Activated T-cell treated with anti-CD3 and anti-CD28 coated beads, Interleukin-2, amount 50 U/mL, for 4 hours (primary cell): ENCODE results near the gene CUX1. TPM values are rescaled to one million over a fixed set of nuclear protein-coding genes. Genes with fewer than 3 reads are reported as not detected.
"Not testable (repeated sequence)": the region's sequence is repeated elsewhere in the genome, so short reads cannot be mapped to it uniquely, and the experiment has no call there.

Experiments
- ATAC-seq, 2 donors: fragments of 200-7000 bp; cut with Tn5 transposase; one replicate each; pipeline ENCODE4 v1.10.0; 2021
- DNase-seq: peaks from one replicate; pipeline ENCODE4 v3.0.0-alpha.2; 2020
- H3K27me3 Mint-ChIP-seq: one replicate; pipeline ENCODE4 v1.8.0; 2021; ENCODE audit warnings: low read depth, mixed read lengths
- H3K36me3 Mint-ChIP-seq: one replicate; pipeline ENCODE4 v1.8.0; 2022; ENCODE audit warnings: mixed read lengths; ENCODE audit not compliant: insufficient read depth
- H3K4me1 Mint-ChIP-seq: one replicate; pipeline ENCODE4 v1.8.0; 2021; ENCODE audit warnings: low read depth, mixed read lengths
- H3K4me3 Mint-ChIP-seq: one replicate; pipeline ENCODE4 v1.8.0; 2021; ENCODE audit warnings: mild to moderate bottlenecking, moderate library complexity, mixed read lengths
- H3K9me3 Mint-ChIP-seq: one replicate; pipeline ENCODE4 v1.8.0; 2021; ENCODE audit warnings: mixed read lengths
- total RNA-seq, 3 donors: library from RNA; stranded (reverse); gene quantifications; one replicate each; pipeline ENCODE4 v1.2.1, GENCODE V29; 2021

Gene CUX1
- total RNA-seq, 3 donors from 2014 or later: 18.6 to 21.6 (median 20.7) TPM

GRCh38 chr7:101845974-101846373 is 28.5 kb downstream of the CUX1 start:
- peaks cover 9% of the 10 kb centered on the region for H3K36me3 Mint-ChIP-seq
- no peak for DNase-seq
- H3K4me1 Mint-ChIP-seq: peaks cover 10% of the 10 kb centered on the region
- peaks cover 14% of the 10 kb centered on the region for H3K9me3 Mint-ChIP-seq
- no peak overlapping the region for H3K4me3 Mint-ChIP-seq
- ATAC-seq: no peak
- H3K27me3 Mint-ChIP-seq: no peaks in the 10 kb centered on the region

- Mint-ChIP-seq H3K36me3 (peaks cover 11% of the 10 kb centered on the region), H3K4me3 (no peak overlapping the region), H3K27me3 (no peaks in the 10 kb centered on the region), H3K9me3 (peaks cover 14% of the 10 kb centered on the region), H3K4me1 (peaks cover 13% of the 10 kb centered on the region)
- ATAC-seq: no peak
- DNase-seq: no peak
Measured at GRCh38 chr7:101846800-101847538, 29.5 kb downstream of the CUX1 start.

GRCh38 chr7:101848208-101848951 is 31.0 kb downstream of the CUX1 start:
- Mint-ChIP-seq H3K36me3 (peaks cover 11% of the 10 kb centered on the region), H3K4me1 (peaks cover 16% of the 10 kb centered on the region), H3K9me3 (peaks cover 14% of the 10 kb centered on the region), H3K4me3 (no peak overlapping the region), H3K27me3 (no peaks in the 10 kb centered on the region)
- ATAC-seq (no peak), DNase-seq (no peak)

GRCh38 chr7:101849314-101849713 is 31.9 kb downstream of the CUX1 start:
- DNase-seq, H3K4me3 Mint-ChIP-seq, ATAC-seq, H3K27me3 Mint-ChIP-seq: not testable (repeated sequence)
- Mint-ChIP-seq H3K4me1 (peaks cover 20% of the 10 kb centered on the region), H3K36me3 (peaks cover 11% of the 10 kb centered on the region), H3K9me3 (peaks cover 14% of the 10 kb centered on the region)

GRCh38 chr7:101852364-101852763 is 34.9 kb downstream of the CUX1 start:
- Mint-ChIP-seq H3K36me3 (peaks cover 11% of the 10 kb centered on the region), H3K4me1 (peaks cover 45% of the 10 kb centered on the region), H3K9me3 (peaks cover 14% of the 10 kb centered on the region)
- not testable (repeated sequence) for DNase-seq, ATAC-seq, H3K4me3 Mint-ChIP-seq, H3K27me3 Mint-ChIP-seq

GRCh38 chr7:101853684-101854083 is 36.3 kb downstream of the CUX1 start:
- H3K4me1 Mint-ChIP-seq: peaks cover 49% of the 10 kb centered on the region

GRCh38 chr7:101854084-101854865 is 36.8 kb downstream of the CUX1 start:
- H3K4me1 Mint-ChIP-seq: peaks cover 48% of the 10 kb centered on the region
- H3K36me3 Mint-ChIP-seq: peaks cover 2% of the 10 kb centered on the region
- no peaks in the 10 kb centered on the region for H3K27me3 Mint-ChIP-seq
- peaks cover 2% of the 10 kb centered on the region for H3K9me3 Mint-ChIP-seq
- DNase-seq (no peak), ATAC-seq (no peak)
- H3K4me3 Mint-ChIP-seq: no peak overlapping the region

More at GRCh38 chr7:101853684-101854083, 36.3 kb downstream of the CUX1 start:
- DNase-seq (no peak), ATAC-seq (no peak)
- Mint-ChIP-seq H3K4me3 (no peak overlapping the region), H3K36me3 (peaks cover 5% of the 10 kb centered on the region), H3K9me3 (peaks cover 8% of the 10 kb centered on the region), H3K27me3 (no peaks in the 10 kb centered on the region)

- DNase-seq (peak; percentile 54), ATAC-seq (peak; percentile 95 to 97)
- peak overlapping the region; percentile 91 for H3K4me3 Mint-ChIP-seq
- H3K9me3 Mint-ChIP-seq: no peaks in the 10 kb centered on the region
- H3K4me1 Mint-ChIP-seq: peaks cover 45% of the 10 kb centered on the region
- no peaks in the 10 kb centered on the region for H3K27me3 Mint-ChIP-seq
- H3K36me3 Mint-ChIP-seq: peaks cover 2% of the 10 kb centered on the region
Measured at GRCh38 chr7:101856473-101857357, 39.3 kb downstream of the CUX1 start.

- Mint-ChIP-seq H3K36me3 (peaks cover 2% of the 10 kb centered on the region), H3K9me3 (no peaks in the 10 kb centered on the region), H3K27me3 (no peaks in the 10 kb centered on the region), H3K4me3 (peak overlapping the region; percentile 91), H3K4me1 (peaks cover 45% of the 10 kb centered on the region)
- peak in 1 of 2 donors; percentile 20 for ATAC-seq
- no peak for DNase-seq
Measured at GRCh38 chr7:101857358-101857811, 40.0 kb downstream of the CUX1 start.

GRCh38 chr7:101858437-101859385 is 41.3 kb downstream of the CUX1 start:
- H3K27me3 Mint-ChIP-seq: no peaks in the 10 kb centered on the region
- H3K9me3 Mint-ChIP-seq: no peaks in the 10 kb centered on the region
- peaks cover 44% of the 10 kb centered on the region for H3K4me1 Mint-ChIP-seq
- no peak for DNase-seq
- H3K4me3 Mint-ChIP-seq: peak overlapping the region; percentile 45
- peaks cover 2% of the 10 kb centered on the region for H3K36me3 Mint-ChIP-seq
- ATAC-seq: no peak

GRCh38 chr7:101859411-101860106 is 42.1 kb downstream of the CUX1 start:
- Mint-ChIP-seq H3K36me3 (peaks cover 2% of the 10 kb centered on the region), H3K4me1 (peaks cover 37% of the 10 kb centered on the region), H3K4me3 (no peak overlapping the region), H3K27me3 (no peaks in the 10 kb centered on the region), H3K9me3 (no peaks in the 10 kb centered on the region)
- DNase-seq: no peak
- no peak for ATAC-seq
